Astrocyte of the cerebellum (primary cell): ENCODE data around the gene EIF1AD.

ENCODE experiments used
- DNase-seq: peaks from one replicate; pipeline ENCODE4 v3.0.0-alpha.2; 2011; ENCODE audit warnings: low read depth
- H3K4me3 ChIP-seq: 2 replicates; pipeline ENCODE4 v1.5.1; 2011; ENCODE audit warnings: mild to moderate bottlenecking, low read depth, low read length, moderate library complexity
- CTCF ChIP-seq: IDR thresholded peaks from 2 replicates; pipeline ENCODE4 v1.5.1; 2012; ENCODE audit warnings: low read length, low read depth, moderate library complexity, mild to moderate bottlenecking; ENCODE audit errors: missing control alignments
- in situ Hi-C: cut with HindIII; loops from 2 replicates; pipeline ENCODE4 v1.10.0; 2017; ENCODE audit warnings: low sequenced_read_pairs

Gene EIF1AD

GRCh38 chr11:65967329-65967934 lies 34.5 kb downstream of the EIF1AD start:
- no peak overlapping the region for H3K4me3 ChIP-seq
- TF ChIP-seq CTCF, result no peak
- DNase-seq, result no peak
- in situ Hi-C loops, result no loop called here

- no peak for DNase-seq
- TF ChIP-seq CTCF, result no peak
- in situ Hi-C loops, result no loop called here
Observed at GRCh38 chr11:65965986-65966762, 35.8 kb downstream of the EIF1AD start.

GRCh38 chr11:65964906-65965305 lies 37.1 kb downstream of the EIF1AD start:
- H3K4me3 ChIP-seq, result no peak overlapping the region
- in situ Hi-C loops, result no loop called here
- TF ChIP-seq CTCF, result no peak

More at GRCh38 chr11:65965986-65966762, 35.8 kb downstream of the EIF1AD start:
- no peak overlapping the region for H3K4me3 ChIP-seq

GRCh38 chr11:65962141-65962564 lies 39.8 kb downstream of the EIF1AD start:
- H3K4me3 ChIP-seq, result peak overlapping the region; percentile 91
- no peak for TF ChIP-seq CTCF
- in situ Hi-C loops, result no loop called here
- DNase-seq, result no peak

More at GRCh38 chr11:65964906-65965305, 37.1 kb downstream of the EIF1AD start:
- no peak for DNase-seq

GRCh38 chr11:65961267-65962140 lies 40.5 kb downstream of the EIF1AD start, which contains the start of gene SART1:
Gene SART1 (plus strand): TSS chr11:65961734. CDS start chr11:65961781, 47 bp downstream.
- peak; percentile 98 for DNase-seq
- no peak for TF ChIP-seq CTCF

GRCh38 chr11:65960824-65961266 lies 41.1 kb downstream of the EIF1AD start:
- in situ Hi-C loops, result no loop called here
- DNase-seq, result no peak
- H3K4me3 ChIP-seq, result peak overlapping the region; percentile 91
- no peak for TF ChIP-seq CTCF

More at GRCh38 chr11:65961267-65962140, 40.5 kb downstream of the EIF1AD start, which contains the start of gene SART1:
- in situ Hi-C loops, result no loop called here
- peak within 1 kb of the TSS; percentile 91 for H3K4me3 ChIP-seq
